Activated CD8-positive, alpha-beta T cell treated with anti-CD3 and anti-CD28 coated beads, Interleukin-2, amount 10 ng/mL, durations not matched to agents 7 days and 5 days (primary cell): Measurements from ENCODE around the gene CRMP1. TPM values are rescaled to one million over a fixed set of nuclear protein-coding genes. Genes with fewer than 3 reads are reported as not detected.

Experiments
- ATAC-seq: fragments of 150-1000 bp; cut with Tn5 transposase; one replicate; pipeline ENCODE4 v1.10.0; 2021; ENCODE audit warnings: moderate library complexity
- CTCF ChIA-PET: fragments of 350-600 bp; sonication (Branson Sonifier 250); formaldehyde crosslinking; loops from one replicate; lab custom pipeline; 2021; ENCODE audit warnings: antibody characterized with exemption; lab: Charles Lee
- POLR2A ChIA-PET: fragments of 350-600 bp; sonication (Branson Sonifier 250); formaldehyde crosslinking; loops from one replicate; lab custom pipeline; 2021; ENCODE audit warnings: antibody characterized with exemption; lab: Charles Lee
- DNase-seq: peaks from one replicate; pipeline ENCODE4 v3.0.0-alpha.2; 2020
- H3K27ac Mint-ChIP-seq: one replicate; pipeline ENCODE4 v1.8.0; 2021; ENCODE audit warnings: mild to moderate bottlenecking, mixed read lengths
- H3K27me3 Mint-ChIP-seq: one replicate; pipeline ENCODE4 v1.8.0; 2021; ENCODE audit warnings: low read depth, mixed read lengths
- H3K36me3 Mint-ChIP-seq: one replicate; pipeline ENCODE4 v1.8.0; 2021; ENCODE audit warnings: low read depth, mixed read lengths
- H3K4me1 Mint-ChIP-seq: one replicate; pipeline ENCODE4 v1.8.0; 2021; ENCODE audit warnings: low read depth, mixed read lengths
- H3K4me3 Mint-ChIP-seq: one replicate; pipeline ENCODE4 v1.8.0; 2021; ENCODE audit warnings: mild to moderate bottlenecking, mixed read lengths
- H3K9me3 Mint-ChIP-seq: one replicate; pipeline ENCODE4 v1.8.0; 2022; ENCODE audit warnings: mixed read lengths; ENCODE audit not compliant: insufficient read depth
- total RNA-seq, 2 experiments: library from RNA; stranded (reverse); gene quantifications; one replicate each; pipeline ENCODE4 v1.2.3, GENCODE V29; 2021

Gene CRMP1
- total RNA-seq, 2 experiments from 2014 or later = not detected

DNA sequence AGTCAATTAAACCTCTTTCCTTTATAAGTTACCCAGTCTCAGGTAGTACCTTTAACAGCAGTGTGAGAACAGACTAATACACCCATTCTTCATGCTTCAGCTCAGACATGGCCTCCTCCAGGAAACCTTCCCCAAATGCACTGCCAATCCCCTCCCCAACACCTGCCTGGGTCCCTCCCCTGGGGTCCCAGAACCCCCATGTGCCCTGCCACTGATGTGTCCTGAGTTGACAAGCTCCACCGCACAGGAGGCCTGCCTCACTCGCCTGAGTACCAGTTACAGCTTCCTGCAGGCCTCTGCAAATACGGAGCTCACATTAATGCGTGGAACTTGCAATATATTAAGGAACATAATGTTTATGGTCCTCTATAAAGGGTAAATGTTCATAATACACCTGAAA lies 34.9 kb upstream of the CRMP1 start:
- POLR2A ChIA-PET = no interaction called here
- no peak for ATAC-seq
- Mint-ChIP-seq H3K27me3 (peaks cover 12% of the 10 kb centered on the region), H3K4me1 (no peaks in the 10 kb centered on the region), H3K36me3 (no peaks in the 10 kb centered on the region), H3K4me3 (no peak overlapping the region), H3K27ac (no peak overlapping the region), H3K9me3 (no peaks in the 10 kb centered on the region)
- no peak for DNase-seq
- CTCF ChIA-PET = no interaction called here

DNA sequence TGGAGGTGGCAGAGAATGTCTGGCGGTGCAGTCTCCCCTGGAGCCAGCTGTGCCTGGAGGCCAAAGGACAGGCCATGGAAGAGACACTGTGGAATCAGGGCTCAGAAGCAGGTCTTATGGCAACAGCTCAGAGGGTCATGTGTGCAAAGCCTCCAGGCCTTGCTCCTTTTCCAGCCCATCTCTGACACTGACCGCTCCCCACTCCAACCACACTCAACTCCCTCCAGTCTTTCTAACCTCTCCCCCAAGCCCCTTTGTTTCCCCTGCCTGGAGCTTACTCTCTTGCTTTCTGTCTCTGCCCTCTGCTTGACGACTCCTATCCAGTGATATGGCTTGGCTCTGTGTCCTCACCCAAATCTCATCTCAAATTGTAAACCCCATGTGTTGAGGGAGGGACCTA lies 34.2 kb upstream of the CRMP1 start:
- ChIA-PET POLR2A (no interaction called here), CTCF (no interaction called here)
- Mint-ChIP-seq H3K9me3 (no peaks in the 10 kb centered on the region), H3K36me3 (no peaks in the 10 kb centered on the region), H3K4me1 (no peaks in the 10 kb centered on the region), H3K27me3 (peaks cover 12% of the 10 kb centered on the region), H3K27ac (no peak overlapping the region), H3K4me3 (no peak overlapping the region)
- DNase-seq (no peak), ATAC-seq (no peak)

- POLR2A ChIA-PET = no interaction called here
- Mint-ChIP-seq H3K4me3 (no peak overlapping the region), H3K27ac (no peak overlapping the region), H3K27me3 (peaks cover 12% of the 10 kb centered on the region), H3K4me1 (no peaks in the 10 kb centered on the region), H3K36me3 (no peaks in the 10 kb centered on the region), H3K9me3 (no peaks in the 10 kb centered on the region)
- CTCF ChIA-PET = no interaction called here
- no peak for DNase-seq
- no peak for ATAC-seq
Observed at GRCh38 chr4:5926598-5926997, 33.7 kb upstream of the CRMP1 start.

DNA sequence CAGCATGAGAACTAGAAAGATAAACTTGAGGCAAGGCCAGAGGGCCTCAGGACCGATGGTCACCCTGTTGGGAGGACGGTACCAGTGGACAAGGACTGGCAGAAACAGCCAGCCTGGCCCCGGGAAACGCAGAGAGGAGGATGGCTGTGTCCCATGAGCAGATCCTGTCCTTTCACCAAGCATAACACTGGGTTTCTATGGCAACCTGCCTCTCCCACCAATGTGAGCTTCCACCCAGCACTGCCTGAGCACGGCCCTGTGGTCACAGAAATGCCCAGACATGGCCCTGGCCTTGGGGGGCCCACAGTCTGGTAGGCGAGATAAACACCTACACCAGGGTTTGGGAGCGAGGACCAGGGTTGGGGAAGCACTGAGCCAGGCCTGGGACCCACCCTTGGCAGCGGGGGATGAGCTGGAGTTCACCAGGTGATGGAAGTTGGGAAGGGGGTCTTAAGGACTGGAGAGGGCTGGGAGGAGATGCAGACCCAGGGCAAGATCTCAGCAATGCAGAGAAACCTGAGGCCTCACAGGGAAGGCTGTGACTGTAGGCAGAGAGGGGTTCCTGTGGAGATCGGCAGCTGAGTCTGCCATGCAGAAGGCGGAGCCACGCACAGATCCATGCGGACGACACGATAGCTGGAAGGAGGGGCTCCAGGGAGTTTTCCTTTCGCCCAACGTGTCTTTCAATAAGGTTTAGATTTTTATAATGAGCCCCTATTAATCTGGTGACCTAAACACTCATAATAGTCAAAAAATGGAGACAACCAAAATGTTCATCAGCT lies 32.7 kb upstream of the CRMP1 start:
- no peaks in the 10 kb centered on the region for H3K36me3 Mint-ChIP-seq
- H3K27ac Mint-ChIP-seq = no peak overlapping the region
- no peak for DNase-seq
- H3K4me1 Mint-ChIP-seq = no peaks in the 10 kb centered on the region
- H3K4me3 Mint-ChIP-seq = no peak overlapping the region
- CTCF ChIA-PET = no interaction called here
- peaks cover 12% of the 10 kb centered on the region for H3K27me3 Mint-ChIP-seq
- no peaks in the 10 kb centered on the region for H3K9me3 Mint-ChIP-seq
- POLR2A ChIA-PET = no interaction called here
- no peak for ATAC-seq

DNA sequence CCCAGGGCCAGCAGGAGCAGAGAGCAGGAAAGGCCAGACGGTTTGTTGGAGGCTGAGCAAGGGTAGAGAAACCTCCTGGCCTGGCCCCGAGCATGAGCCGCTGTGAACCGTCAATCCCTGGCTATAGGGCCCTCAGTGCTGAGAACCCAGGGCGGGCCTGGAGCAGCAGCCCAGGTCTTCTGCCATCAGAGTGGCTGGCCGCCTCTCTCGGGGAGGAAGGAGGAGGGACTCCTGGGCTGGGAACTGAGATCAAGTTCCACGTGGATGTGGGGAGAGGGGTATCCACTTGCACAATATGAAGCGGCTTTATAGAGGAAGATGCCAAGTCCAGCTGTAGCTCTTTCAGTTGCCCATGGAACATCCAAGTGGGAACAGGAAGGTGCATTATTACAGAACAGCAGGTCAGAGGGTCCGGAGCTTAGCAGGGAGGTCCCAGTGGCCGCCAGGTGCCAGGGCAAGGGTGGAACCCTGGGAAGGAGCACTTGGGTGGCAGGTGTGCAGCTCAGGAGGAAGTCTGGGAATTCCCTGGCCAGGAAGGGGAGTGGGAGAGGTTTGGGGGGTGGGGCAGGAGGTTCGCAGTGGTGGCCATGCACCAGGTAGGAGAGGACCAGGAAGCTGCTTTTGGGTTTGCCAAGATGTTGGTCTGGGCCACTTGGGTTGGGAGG lies 31.7 kb upstream of the CRMP1 start:
- peaks cover 11% of the 10 kb centered on the region for H3K27me3 Mint-ChIP-seq
- no peaks in the 10 kb centered on the region for H3K36me3 Mint-ChIP-seq
- H3K27ac Mint-ChIP-seq = no peak overlapping the region
- ATAC-seq = no peak
- no peak for DNase-seq
- no peak overlapping the region for H3K4me3 Mint-ChIP-seq
- POLR2A ChIA-PET = no interaction called here
- CTCF ChIA-PET = no interaction called here
- no peaks in the 10 kb centered on the region for H3K9me3 Mint-ChIP-seq
- H3K4me1 Mint-ChIP-seq = no peaks in the 10 kb centered on the region

- Mint-ChIP-seq H3K4me1 (no peaks in the 10 kb centered on the region), H3K27me3 (peaks cover 5% of the 10 kb centered on the region), H3K4me3 (no peak overlapping the region), H3K36me3 (no peaks in the 10 kb centered on the region), H3K27ac (no peak overlapping the region), H3K9me3 (no peaks in the 10 kb centered on the region)
- POLR2A ChIA-PET = no interaction called here
- ATAC-seq (no peak), DNase-seq (no peak)
- CTCF ChIA-PET = no interaction called here
Observed at GRCh38 chr4:5923376-5923775, 30.5 kb upstream of the CRMP1 start.

- DNase-seq (no peak), ATAC-seq (no peak)
- H3K9me3 Mint-ChIP-seq = no peaks in the 10 kb centered on the region
- POLR2A ChIA-PET = no interaction called here
- H3K4me3 Mint-ChIP-seq = no peak overlapping the region
- H3K36me3 Mint-ChIP-seq = no peaks in the 10 kb centered on the region
- peaks cover 3% of the 10 kb centered on the region for H3K27me3 Mint-ChIP-seq
- H3K27ac Mint-ChIP-seq = no peak overlapping the region
- CTCF ChIA-PET = no interaction called here
- H3K4me1 Mint-ChIP-seq = no peaks in the 10 kb centered on the region
Observed at GRCh38 chr4:5922556-5922955, 29.7 kb upstream of the CRMP1 start.

- no peak overlapping the region for H3K27ac Mint-ChIP-seq
- H3K36me3 Mint-ChIP-seq = no peaks in the 10 kb centered on the region
- no peaks in the 10 kb centered on the region for H3K27me3 Mint-ChIP-seq
- H3K9me3 Mint-ChIP-seq = no peaks in the 10 kb centered on the region
- ChIA-PET CTCF (no interaction called here), POLR2A (interaction anchor here (0.6 kb wide), 1 partner anchor 15 kb away, joined by 3 read pairs; no protein-coding TSS in a partner anchor)
- no peak overlapping the region for H3K4me3 Mint-ChIP-seq
- no peak for DNase-seq
- ATAC-seq = no peak
- H3K4me1 Mint-ChIP-seq = no peaks in the 10 kb centered on the region
Observed at GRCh38 chr4:5921981-5922380, 29.1 kb upstream of the CRMP1 start.

- H3K27ac Mint-ChIP-seq = no peak overlapping the region
- ATAC-seq (no peak), DNase-seq (no peak)
- no peak overlapping the region for H3K4me3 Mint-ChIP-seq
- no peaks in the 10 kb centered on the region for H3K4me1 Mint-ChIP-seq
- no peaks in the 10 kb centered on the region for H3K9me3 Mint-ChIP-seq
- POLR2A ChIA-PET = interaction anchor here (0.6 kb wide), 1 partner anchor 16 kb away, joined by 3 read pairs; no protein-coding TSS in a partner anchor
- H3K36me3 Mint-ChIP-seq = no peaks in the 10 kb centered on the region
- CTCF ChIA-PET = no interaction called here
- H3K27me3 Mint-ChIP-seq = no peaks in the 10 kb centered on the region
Observed at GRCh38 chr4:5921101-5921980, 28.5 kb upstream of the CRMP1 start.

- no peak for DNase-seq
- POLR2A ChIA-PET = no interaction called here
- no peaks in the 10 kb centered on the region for H3K27me3 Mint-ChIP-seq
- no peaks in the 10 kb centered on the region for H3K4me1 Mint-ChIP-seq
- H3K9me3 Mint-ChIP-seq = no peaks in the 10 kb centered on the region
- ATAC-seq = no peak
- H3K36me3 Mint-ChIP-seq = no peaks in the 10 kb centered on the region
- CTCF ChIA-PET = no interaction called here
- no peak overlapping the region for H3K27ac Mint-ChIP-seq
- no peak overlapping the region for H3K4me3 Mint-ChIP-seq
Observed at GRCh38 chr4:5919571-5919970, 26.7 kb upstream of the CRMP1 start.

DNA sequence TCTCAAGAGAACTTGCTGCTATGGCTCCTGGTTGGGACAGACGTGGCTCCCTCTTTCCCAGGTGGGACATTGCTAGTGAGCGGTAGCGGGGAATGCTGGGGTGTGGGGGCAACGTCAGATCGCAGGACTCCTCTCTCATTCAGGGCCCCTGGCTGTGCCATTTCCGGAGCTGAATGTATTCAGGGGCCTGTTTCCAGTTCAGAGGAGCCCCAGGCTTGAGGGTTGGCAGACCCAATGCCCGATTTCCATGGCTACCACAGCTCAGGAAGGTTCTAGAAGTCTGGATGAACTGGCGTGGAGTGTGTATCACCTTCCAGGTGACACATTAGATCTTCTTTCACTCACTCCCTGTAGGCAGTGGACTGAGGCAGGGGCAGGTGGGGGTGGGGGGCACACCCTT lies 26.2 kb upstream of the CRMP1 start:
- CTCF ChIA-PET = no interaction called here
- Mint-ChIP-seq H3K27me3 (no peaks in the 10 kb centered on the region), H3K36me3 (no peaks in the 10 kb centered on the region), H3K4me3 (no peak overlapping the region), H3K4me1 (no peaks in the 10 kb centered on the region), H3K27ac (no peak overlapping the region), H3K9me3 (no peaks in the 10 kb centered on the region)
- ATAC-seq = no peak
- POLR2A ChIA-PET = no interaction called here
- DNase-seq = no peak
